ENCODE measurements around the gene FOXR2.

GRCh38 chrX:55663584-55663983 lies 40.4 kb downstream of the FOXR2 start:
- TF ChIP-seq CTCF (IDR thresholded peaks at IDR 0.05; ENCODE audit: low read depth, low read length): no peak
- TF ChIP-seq EZH2phosphoT487 (IDR thresholded peaks at IDR 0.05; ENCODE audit: low read depth): no peak
